22Rv1 (cell line): Measurements from ENCODE around the gene POU2F2.

Source experiments
- H3K27ac ChIP-seq: fragments of 450-650 bp; 2 replicates; pipeline ENCODE4 v1.5.1; 2017
- ZFX ChIP-seq: fragments of 450-650 bp; IDR thresholded peaks from 2 replicates; pipeline ENCODE4 v1.6.1; 2017; ENCODE audit warnings: antibody characterized with exemption, borderline replicate concordance
- TF ChIP-seq, protein P1 (sequence below): fragments of 450-650 bp; IDR thresholded peaks from 2 replicates; pipeline ENCODE4 v1.5.1; 2017; ENCODE audit warnings: mild to moderate bottlenecking

The POU2F2 gene

DNA sequence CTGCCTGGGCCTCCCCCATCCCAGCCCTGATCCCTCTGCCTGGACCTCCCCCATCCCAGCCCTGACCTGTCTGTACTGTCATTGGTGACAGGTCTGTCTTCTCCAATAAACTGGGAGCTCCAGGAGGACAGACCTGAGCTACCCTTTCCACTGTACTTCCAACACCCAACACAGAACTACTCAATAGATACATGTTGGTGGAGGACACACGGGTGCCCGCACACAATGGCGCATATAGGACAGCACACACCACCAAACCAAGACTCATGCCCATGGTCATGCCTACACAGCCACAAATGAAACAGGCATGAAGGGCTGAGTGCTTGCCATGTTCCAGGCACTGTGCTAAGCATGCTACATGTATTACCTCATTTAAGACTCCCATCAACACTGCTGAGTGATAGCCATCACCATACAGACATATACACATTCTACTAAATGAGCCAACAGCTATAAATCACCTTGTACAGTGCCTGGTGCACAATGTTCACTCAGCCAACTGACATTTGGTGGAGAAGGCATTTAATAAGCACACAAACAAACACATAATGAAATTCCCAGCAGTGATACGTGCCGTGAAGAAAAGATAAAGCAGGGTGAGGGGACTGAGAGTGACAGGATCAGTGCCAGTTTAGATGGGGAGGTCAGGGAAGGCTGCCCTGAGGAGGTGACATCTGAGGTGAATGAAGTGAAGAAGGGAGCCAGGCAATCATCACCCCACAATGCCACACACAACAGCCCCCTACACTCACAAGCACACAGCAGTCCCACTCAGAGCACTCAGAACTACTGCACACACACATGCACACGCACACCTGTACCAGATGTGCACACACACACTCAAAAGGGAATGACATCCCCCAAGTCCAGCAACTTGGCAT, 857 bp downstream of the POU2F2 start:
- TF ChIP-seq ZFX: no peak
- TF ChIP-seq, protein P1, sequence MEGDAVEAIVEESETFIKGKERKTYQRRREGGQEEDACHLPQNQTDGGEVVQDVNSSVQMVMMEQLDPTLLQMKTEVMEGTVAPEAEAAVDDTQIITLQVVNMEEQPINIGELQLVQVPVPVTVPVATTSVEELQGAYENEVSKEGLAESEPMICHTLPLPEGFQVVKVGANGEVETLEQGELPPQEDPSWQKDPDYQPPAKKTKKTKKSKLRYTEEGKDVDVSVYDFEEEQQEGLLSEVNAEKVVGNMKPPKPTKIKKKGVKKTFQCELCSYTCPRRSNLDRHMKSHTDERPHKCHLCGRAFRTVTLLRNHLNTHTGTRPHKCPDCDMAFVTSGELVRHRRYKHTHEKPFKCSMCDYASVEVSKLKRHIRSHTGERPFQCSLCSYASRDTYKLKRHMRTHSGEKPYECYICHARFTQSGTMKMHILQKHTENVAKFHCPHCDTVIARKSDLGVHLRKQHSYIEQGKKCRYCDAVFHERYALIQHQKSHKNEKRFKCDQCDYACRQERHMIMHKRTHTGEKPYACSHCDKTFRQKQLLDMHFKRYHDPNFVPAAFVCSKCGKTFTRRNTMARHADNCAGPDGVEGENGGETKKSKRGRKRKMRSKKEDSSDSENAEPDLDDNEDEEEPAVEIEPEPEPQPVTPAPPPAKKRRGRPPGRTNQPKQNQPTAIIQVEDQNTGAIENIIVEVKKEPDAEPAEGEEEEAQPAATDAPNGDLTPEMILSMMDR: no peak
- no peak overlapping the region for H3K27ac ChIP-seq

DNA sequence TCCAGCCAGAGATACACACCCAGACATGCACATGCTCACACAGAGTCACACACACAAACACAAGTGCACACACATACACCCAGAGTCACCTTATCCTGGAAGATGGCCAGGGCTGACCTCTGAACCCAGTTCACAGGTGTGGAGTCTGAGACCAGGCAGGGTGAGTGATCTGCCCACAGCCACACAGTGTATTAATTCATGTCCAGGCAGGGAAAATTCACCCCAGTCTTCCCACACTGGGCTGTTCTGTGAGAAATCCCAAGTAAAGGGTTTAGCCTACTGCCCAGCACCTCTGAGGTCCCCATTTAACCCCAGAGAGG, 2.0 kb downstream of the POU2F2 start:
- TF ChIP-seq, protein P1: no peak
- no peak for TF ChIP-seq ZFX
- H3K27ac ChIP-seq: no peak overlapping the region

DNA sequence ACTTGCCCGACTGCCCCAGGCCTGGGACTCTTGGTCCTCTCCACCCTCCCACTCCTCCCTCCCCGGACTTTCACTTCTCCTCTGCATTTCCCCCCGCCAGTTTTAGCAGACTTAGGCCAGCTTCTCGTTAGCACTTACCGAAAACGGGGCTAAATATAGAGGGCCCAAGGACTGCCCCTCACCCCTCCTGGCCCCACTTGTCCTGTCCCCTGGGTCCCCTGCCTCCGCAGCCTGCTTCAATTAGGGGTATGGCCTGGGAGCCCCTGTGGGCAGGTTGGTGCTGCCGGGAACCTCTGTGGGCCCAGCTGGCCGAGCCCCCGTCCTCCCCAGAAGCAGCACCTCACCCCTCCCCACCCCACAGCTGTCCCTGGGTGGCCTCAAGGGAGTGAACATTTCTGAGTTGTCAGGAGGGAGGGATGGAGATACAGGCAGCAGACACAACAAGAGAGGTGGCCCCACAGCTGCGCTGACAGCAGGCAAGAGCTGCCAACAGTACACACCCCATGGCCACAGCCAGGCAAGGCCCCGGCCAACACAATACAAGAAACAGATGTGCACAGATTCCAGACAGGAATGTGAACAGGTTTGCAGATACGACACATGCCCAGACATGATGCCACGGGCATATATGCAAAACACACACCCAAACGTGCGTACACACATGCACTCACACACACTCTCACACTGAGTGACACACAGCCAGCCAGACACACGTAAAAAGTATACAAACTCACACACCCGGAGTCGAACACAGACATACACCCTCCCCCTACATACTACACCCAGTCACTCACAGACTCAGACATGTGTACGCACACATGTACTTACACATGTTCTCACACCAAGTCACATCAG, 2.6 kb downstream of the POU2F2 start:
- TF ChIP-seq ZFX: no peak
- TF ChIP-seq, protein P1: no peak
- no peak overlapping the region for H3K27ac ChIP-seq

DNA sequence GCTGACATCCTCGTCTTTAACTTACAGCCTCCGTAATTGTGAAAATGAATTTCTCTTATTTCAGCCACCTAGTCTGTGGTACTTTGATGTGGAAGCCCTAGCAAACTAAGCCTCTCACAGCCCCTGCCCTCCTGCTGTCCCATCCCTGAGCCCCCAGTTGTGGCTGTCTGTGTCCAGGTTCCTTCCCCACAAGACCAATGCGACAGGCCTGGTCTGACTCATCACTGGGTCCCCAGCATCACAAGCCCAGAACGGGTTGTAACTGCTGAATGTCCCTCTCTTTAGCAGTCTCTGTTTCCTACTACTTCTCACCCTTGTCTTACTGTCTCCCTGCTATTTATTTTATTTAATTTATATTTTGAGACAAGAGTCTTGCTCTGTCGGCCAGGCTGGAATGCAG, 5.7 kb downstream of the POU2F2 start:
- no peak overlapping the region for H3K27ac ChIP-seq
- no peak for TF ChIP-seq ZFX
- TF ChIP-seq, protein P1: no peak

DNA sequence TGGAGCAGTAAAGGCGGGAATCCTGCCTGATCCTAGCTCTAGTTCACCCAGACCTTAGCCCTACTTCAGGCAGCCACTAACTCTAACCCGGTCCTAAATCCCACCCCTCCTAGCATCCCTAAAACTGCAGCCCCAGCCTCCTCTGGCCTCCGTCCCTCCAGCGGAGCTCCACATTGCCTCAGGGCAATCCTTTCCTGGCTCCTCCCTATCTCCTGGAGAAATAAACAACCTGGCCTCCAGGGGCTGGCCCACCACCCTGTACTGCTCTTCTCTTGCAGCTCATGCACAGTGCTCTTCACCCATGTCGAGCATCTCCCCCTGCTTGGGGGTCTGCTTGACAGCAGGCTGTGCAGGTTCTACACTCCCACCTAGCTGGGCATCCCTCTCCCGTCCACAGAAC, 6.7 kb downstream of the POU2F2 start:
- TF ChIP-seq ZFX: no peak
- TF ChIP-seq, protein P1: no peak
- no peak overlapping the region for H3K27ac ChIP-seq

DNA sequence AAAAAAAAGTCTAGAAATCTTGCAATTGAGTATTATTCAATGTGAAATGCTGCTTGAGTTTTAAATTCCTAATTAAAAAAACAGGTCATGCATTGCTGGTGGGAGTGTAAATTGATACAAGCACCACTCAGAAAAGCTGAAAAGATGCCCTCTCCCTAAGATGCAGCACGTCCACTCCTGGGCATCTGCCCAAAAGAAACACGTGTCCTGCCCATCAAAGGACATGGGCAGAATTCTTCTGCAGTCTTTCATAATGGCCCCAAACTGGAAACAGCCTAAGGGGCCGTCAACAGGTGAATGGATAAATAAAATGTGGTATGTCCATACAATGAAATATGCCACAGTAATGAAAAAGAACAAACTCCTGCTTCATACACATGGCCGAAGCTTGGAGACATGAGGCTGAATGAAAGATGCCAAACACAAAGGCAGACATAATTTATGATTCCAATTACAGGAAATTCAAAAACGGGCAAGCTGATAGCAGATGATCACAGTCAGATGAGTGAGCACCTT, 7.8 kb downstream of the POU2F2 start:
- no peak for TF ChIP-seq ZFX
- TF ChIP-seq, protein P1: no peak
- no peak overlapping the region for H3K27ac ChIP-seq
